Measurements from ENCODE around the gene ADSS1.

The ADSS1 gene

GRCh38 chr14:104751539-104752422 is 27.8 kb downstream of the ADSS1 start:
- no peak for DNase-seq

GRCh38 chr14:104752423-104752734 is 28.4 kb downstream of the ADSS1 start:
- no peak for DNase-seq

- peak; percentile 97 for DNase-seq
Measured at GRCh38 chr14:104752735-104753527, 28.9 kb downstream of the ADSS1 start, which contains the start of gene SIVA1. Gene SIVA1, plus strand, starts transcription at chr14:104753147. Its CDS starts 55 bp downstream, at chr14:104753202.

- no peak for DNase-seq
Measured at GRCh38 chr14:104753528-104754212, 29.6 kb downstream of the ADSS1 start.

- DNase-seq, result no peak
Measured at GRCh38 chr14:104754213-104754851, 30.3 kb downstream of the ADSS1 start.

GRCh38 chr14:104755621-104756020 is 31.6 kb downstream of the ADSS1 start:
- no peak for DNase-seq

- no peak for DNase-seq
Measured at GRCh38 chr14:104756477-104757237, 32.6 kb downstream of the ADSS1 start.

GRCh38 chr14:104757238-104757585 is 33.2 kb downstream of the ADSS1 start:
- DNase-seq, result no peak

- DNase-seq, result no peak
Measured at GRCh38 chr14:104757681-104758392, 33.8 kb downstream of the ADSS1 start.

GRCh38 chr14:104758981-104759969 is 35.2 kb downstream of the ADSS1 start:
- no peak for DNase-seq

- DNase-seq, result no peak
Measured at GRCh38 chr14:104765517-104765916, 41.5 kb downstream of the ADSS1 start.

- DNase-seq, result no peak
Measured at GRCh38 chr14:104766256-104766862, 42.3 kb downstream of the ADSS1 start.

- DNase-seq, result no peak
Measured at GRCh38 chr14:104766863-104767633, 43.0 kb downstream of the ADSS1 start.

GRCh38 chr14:104767634-104767918 is 43.5 kb downstream of the ADSS1 start:
- no peak for DNase-seq

- DNase-seq, result peak; percentile 23
Measured at GRCh38 chr14:104768437-104769323, 44.7 kb downstream of the ADSS1 start.

- DNase-seq, result no peak
Measured at GRCh38 chr14:104769324-104770071, 45.5 kb downstream of the ADSS1 start.

- no peak for DNase-seq
Measured at GRCh38 chr14:104770072-104770579, 46.1 kb downstream of the ADSS1 start.
